ENCODE data around the gene ISLR2.

ISLR2 gene

GRCh38 chr15:74131628-74132413 lies 1.4 kb downstream of the ISLR2 start:
- peaks cover 91% of the 10 kb centered on the region for H3K27me3 ChIP-seq (ENCODE audit: control insufficient read depth, insufficient read depth, low read length)
- H3K9ac ChIP-seq (ENCODE audit: low read depth, low read length): no peak overlapping the region

GRCh38 chr15:74132681-74133651 lies 2.6 kb downstream of the ISLR2 start:
- Histone ChIP-seq H3K4me3 (ENCODE audit: low read depth, low read length) (peak overlapping the region; percentile 55), H3K4me1 (ENCODE audit: control insufficient read depth, insufficient read depth, low read length) (peaks cover 31% of the 10 kb centered on the region), H3K9me3 (ENCODE audit: control insufficient read depth, insufficient read depth, low read length) (no peaks in the 10 kb centered on the region), H3K36me3 (ENCODE audit: control insufficient read depth, insufficient read depth, low read length) (peaks cover 2% of the 10 kb centered on the region), H3K27me3 (ENCODE audit: control insufficient read depth, insufficient read depth, low read length) (peaks cover 93% of the 10 kb centered on the region), H3K9ac (ENCODE audit: low read depth, low read length) (no peak overlapping the region)

More at GRCh38 chr15:74131628-74132413, 1.4 kb downstream of the ISLR2 start:
- H3K4me3 ChIP-seq (ENCODE audit: low read depth, low read length): peak overlapping the region; percentile 55
- no peaks in the 10 kb centered on the region for H3K9me3 ChIP-seq (ENCODE audit: control insufficient read depth, insufficient read depth, low read length)
- H3K36me3 ChIP-seq (ENCODE audit: control insufficient read depth, insufficient read depth, low read length): peaks cover 2% of the 10 kb centered on the region
- H3K4me1 ChIP-seq (ENCODE audit: control insufficient read depth, insufficient read depth, low read length): peaks cover 27% of the 10 kb centered on the region

GRCh38 chr15:74133694-74134386 lies 3.5 kb downstream of the ISLR2 start:
- peaks cover 93% of the 10 kb centered on the region for H3K27me3 ChIP-seq (ENCODE audit: control insufficient read depth, insufficient read depth, low read length)
- H3K4me3 ChIP-seq (ENCODE audit: low read depth, low read length): peak overlapping the region; percentile 55
- H3K9me3 ChIP-seq (ENCODE audit: control insufficient read depth, insufficient read depth, low read length): no peaks in the 10 kb centered on the region
- H3K9ac ChIP-seq (ENCODE audit: low read depth, low read length): no peak overlapping the region
- H3K4me1 ChIP-seq (ENCODE audit: control insufficient read depth, insufficient read depth, low read length): peaks cover 31% of the 10 kb centered on the region
- H3K36me3 ChIP-seq (ENCODE audit: control insufficient read depth, insufficient read depth, low read length): peaks cover 2% of the 10 kb centered on the region

GRCh38 chr15:74134387-74135027 lies 4.1 kb downstream of the ISLR2 start:
- H3K9me3 ChIP-seq (ENCODE audit: control insufficient read depth, insufficient read depth, low read length): no peaks in the 10 kb centered on the region
- H3K36me3 ChIP-seq (ENCODE audit: control insufficient read depth, insufficient read depth, low read length): peaks cover 2% of the 10 kb centered on the region
- H3K4me3 ChIP-seq (ENCODE audit: low read depth, low read length): peak overlapping the region; percentile 55
- no peak overlapping the region for H3K9ac ChIP-seq (ENCODE audit: low read depth, low read length)
- peaks cover 30% of the 10 kb centered on the region for H3K4me1 ChIP-seq (ENCODE audit: control insufficient read depth, insufficient read depth, low read length)
- peaks cover 93% of the 10 kb centered on the region for H3K27me3 ChIP-seq (ENCODE audit: control insufficient read depth, insufficient read depth, low read length)

- Histone ChIP-seq H3K27me3 (ENCODE audit: control insufficient read depth, insufficient read depth, low read length) (peaks cover 90% of the 10 kb centered on the region), H3K9me3 (ENCODE audit: control insufficient read depth, insufficient read depth, low read length) (no peaks in the 10 kb centered on the region), H3K9ac (ENCODE audit: low read depth, low read length) (no peak overlapping the region), H3K4me1 (ENCODE audit: control insufficient read depth, insufficient read depth, low read length) (peaks cover 29% of the 10 kb centered on the region), H3K4me3 (ENCODE audit: low read depth, low read length) (peak overlapping the region; percentile 59), H3K36me3 (ENCODE audit: control insufficient read depth, insufficient read depth, low read length) (peaks cover 2% of the 10 kb centered on the region)
Observed at GRCh38 chr15:74135041-74135565, 4.7 kb downstream of the ISLR2 start.

GRCh38 chr15:74136540-74136813 lies 6.1 kb downstream of the ISLR2 start:
- Histone ChIP-seq H3K4me1 (ENCODE audit: control insufficient read depth, insufficient read depth, low read length) (peaks cover 34% of the 10 kb centered on the region), H3K9ac (ENCODE audit: low read depth, low read length) (no peak overlapping the region), H3K27me3 (ENCODE audit: control insufficient read depth, insufficient read depth, low read length) (peaks cover 76% of the 10 kb centered on the region), H3K4me3 (ENCODE audit: low read depth, low read length) (peak overlapping the region; percentile 58), H3K9me3 (ENCODE audit: control insufficient read depth, insufficient read depth, low read length) (no peaks in the 10 kb centered on the region), H3K36me3 (ENCODE audit: control insufficient read depth, insufficient read depth, low read length) (peaks cover 2% of the 10 kb centered on the region)

GRCh38 chr15:74136814-74137536 lies 6.6 kb downstream of the ISLR2 start:
- Histone ChIP-seq H3K9me3 (ENCODE audit: control insufficient read depth, insufficient read depth, low read length) (no peaks in the 10 kb centered on the region), H3K36me3 (ENCODE audit: control insufficient read depth, insufficient read depth, low read length) (peaks cover under 1% of the 10 kb centered on the region), H3K4me1 (ENCODE audit: control insufficient read depth, insufficient read depth, low read length) (peaks cover 30% of the 10 kb centered on the region), H3K9ac (ENCODE audit: low read depth, low read length) (no peak overlapping the region), H3K4me3 (ENCODE audit: low read depth, low read length) (peak overlapping the region; percentile 58), H3K27me3 (ENCODE audit: control insufficient read depth, insufficient read depth, low read length) (peaks cover 71% of the 10 kb centered on the region)

- Histone ChIP-seq H3K27me3 (ENCODE audit: control insufficient read depth, insufficient read depth, low read length) (peaks cover 66% of the 10 kb centered on the region), H3K9ac (ENCODE audit: low read depth, low read length) (no peak overlapping the region), H3K36me3 (ENCODE audit: control insufficient read depth, insufficient read depth, low read length) (no peaks in the 10 kb centered on the region), H3K4me1 (ENCODE audit: control insufficient read depth, insufficient read depth, low read length) (peaks cover 25% of the 10 kb centered on the region), H3K9me3 (ENCODE audit: control insufficient read depth, insufficient read depth, low read length) (no peaks in the 10 kb centered on the region), H3K4me3 (ENCODE audit: low read depth, low read length) (no peak overlapping the region)
Observed at GRCh38 chr15:74137537-74137894, 7.1 kb downstream of the ISLR2 start.

GRCh38 chr15:74138642-74139041 lies 8.3 kb downstream of the ISLR2 start:
- H3K9me3 ChIP-seq (ENCODE audit: control insufficient read depth, insufficient read depth, low read length): no peaks in the 10 kb centered on the region
- peaks cover 55% of the 10 kb centered on the region for H3K27me3 ChIP-seq (ENCODE audit: control insufficient read depth, insufficient read depth, low read length)
- no peak overlapping the region for H3K4me3 ChIP-seq (ENCODE audit: low read depth, low read length)
- peaks cover 20% of the 10 kb centered on the region for H3K4me1 ChIP-seq (ENCODE audit: control insufficient read depth, insufficient read depth, low read length)
- no peaks in the 10 kb centered on the region for H3K36me3 ChIP-seq (ENCODE audit: control insufficient read depth, insufficient read depth, low read length)
- H3K9ac ChIP-seq (ENCODE audit: low read depth, low read length): no peak overlapping the region

GRCh38 chr15:74141591-74141990 lies 11.2 kb downstream of the ISLR2 start:
- no peaks in the 10 kb centered on the region for H3K36me3 ChIP-seq (ENCODE audit: control insufficient read depth, insufficient read depth, low read length)
- peaks cover 20% of the 10 kb centered on the region for H3K4me1 ChIP-seq (ENCODE audit: control insufficient read depth, insufficient read depth, low read length)
- peaks cover 30% of the 10 kb centered on the region for H3K27me3 ChIP-seq (ENCODE audit: control insufficient read depth, insufficient read depth, low read length)
- no peak overlapping the region for H3K4me3 ChIP-seq (ENCODE audit: low read depth, low read length)
- H3K9me3 ChIP-seq (ENCODE audit: control insufficient read depth, insufficient read depth, low read length): no peaks in the 10 kb centered on the region
- no peak overlapping the region for H3K9ac ChIP-seq (ENCODE audit: low read depth, low read length)
